A673 (cell line): ENCODE data around the gene FUT8. TPM values are rescaled to one million over a fixed set of nuclear protein-coding genes. Genes with fewer than 3 reads are reported as not detected.

Source experiments
- BruUV-seq: library from RNA; stranded (reverse); fragments of 400-500 nt; replicated peaks from 2 replicates; lab custom pipeline; 2021; lab: Mats Ljungman, UMichigan
- CTCF ChIA-PET: fragments of 300-600 bp; sonication (Branson Sonifier 250); formaldehyde crosslinking; loops from one replicate; lab custom pipeline; 2022; ENCODE audit warnings: antibody characterized with exemption; lab: Charles Lee
- POLR2A ChIA-PET: fragments of 300-600 bp; sonication (Branson Sonifier 250); formaldehyde crosslinking; loops from one replicate; lab custom pipeline; 2022; ENCODE audit warnings: antibody characterized with exemption; ENCODE audit not compliant: low non-redundant PET; lab: Charles Lee
- DNase-seq: peaks from one replicate; pipeline ENCODE4 v3.0.0-alpha.2; 2015; ENCODE audit warnings: low spot score
- H3K27ac ChIP-seq: fragments of 200-600 bp; sonication (generic); 2 replicates; pipeline ENCODE4 v1.5.1; 2016; ENCODE audit warnings: mixed run types, low read depth, mild to moderate bottlenecking, mixed read lengths, antibody characterized with exemption, low read length; ENCODE audit not compliant: poor library complexity, severe bottlenecking
- H3K27me3 ChIP-seq: fragments of 200-600 bp; sonication (generic); replicated peaks from 2 replicates; pipeline ENCODE4 v1.6.1; 2017; ENCODE audit warnings: mixed run types, low read depth, mild to moderate bottlenecking, mixed read lengths, antibody characterized with exemption, low read length; ENCODE audit not compliant: insufficient read depth, poor library complexity
- H3K36me3 ChIP-seq: fragments of 200-600 bp; sonication (generic); 2 replicates; pipeline ENCODE4 v1.6.1; 2016; ENCODE audit warnings: mixed run types, mild to moderate bottlenecking, mixed read lengths, antibody characterized with exemption, low read length; ENCODE audit not compliant: insufficient read depth, poor library complexity, severe bottlenecking
- H3K4me1 ChIP-seq: fragments of 200-600 bp; sonication (generic); 2 replicates; pipeline ENCODE4 v1.6.1; 2017; ENCODE audit warnings: mixed run types, mild to moderate bottlenecking, mixed read lengths, antibody characterized with exemption, low read length; ENCODE audit not compliant: insufficient read depth, poor library complexity, severe bottlenecking
- H3K4me3 ChIP-seq: fragments of 200-600 bp; sonication (generic); 2 replicates; pipeline ENCODE4 v1.5.1; 2016; ENCODE audit warnings: low read depth, mixed run types, mild to moderate bottlenecking, mixed read lengths, low read length; ENCODE audit not compliant: poor library complexity, severe bottlenecking
- H3K9me3 ChIP-seq: fragments of 200-600 bp; sonication (generic); 2 replicates; pipeline ENCODE4 v1.6.1; 2016; ENCODE audit warnings: mixed run types, low read depth, mild to moderate bottlenecking, mixed read lengths, antibody characterized with exemption, low read length; ENCODE audit not compliant: poor library complexity, severe bottlenecking
- EZH2 ChIP-seq: fragments of 200-600 bp; sonication (generic); IDR thresholded peaks from 2 replicates; pipeline ENCODE4 v1.6.1; 2017; ENCODE audit warnings: borderline replicate concordance, low read depth, mild to moderate bottlenecking, mixed read lengths, antibody characterized with exemption, low read length; ENCODE audit not compliant: poor library complexity, severe bottlenecking
- intact Hi-C: fragments of 100-400 bp; cut with micrococcal nuclease; formaldehyde crosslinking; loops from one replicate; pipeline ENCODE4 v1.10.0; 2022; ENCODE audit not compliant: unreplicated experiment
- total RNA-seq: library from RNA; stranded (reverse); gene quantifications from 2 replicates; pipeline ENCODE4 v1.2.3, GENCODE V29; 2021
- TF ChIP-seq, protein P1 (sequence below): fragments of 300-800, 200-600 bp; sonication (generic); conservative IDR thresholded peaks from 2 replicates; pipeline ENCODE4 v1.5.1; 2017; ENCODE audit warnings: low read depth, mild to moderate bottlenecking, antibody characterized with exemption, low read length, moderate library complexity, mixed read lengths

The FUT8 gene
- total RNA-seq, 1 experiment from 2014 or later = 11.0 TPM

DNA sequence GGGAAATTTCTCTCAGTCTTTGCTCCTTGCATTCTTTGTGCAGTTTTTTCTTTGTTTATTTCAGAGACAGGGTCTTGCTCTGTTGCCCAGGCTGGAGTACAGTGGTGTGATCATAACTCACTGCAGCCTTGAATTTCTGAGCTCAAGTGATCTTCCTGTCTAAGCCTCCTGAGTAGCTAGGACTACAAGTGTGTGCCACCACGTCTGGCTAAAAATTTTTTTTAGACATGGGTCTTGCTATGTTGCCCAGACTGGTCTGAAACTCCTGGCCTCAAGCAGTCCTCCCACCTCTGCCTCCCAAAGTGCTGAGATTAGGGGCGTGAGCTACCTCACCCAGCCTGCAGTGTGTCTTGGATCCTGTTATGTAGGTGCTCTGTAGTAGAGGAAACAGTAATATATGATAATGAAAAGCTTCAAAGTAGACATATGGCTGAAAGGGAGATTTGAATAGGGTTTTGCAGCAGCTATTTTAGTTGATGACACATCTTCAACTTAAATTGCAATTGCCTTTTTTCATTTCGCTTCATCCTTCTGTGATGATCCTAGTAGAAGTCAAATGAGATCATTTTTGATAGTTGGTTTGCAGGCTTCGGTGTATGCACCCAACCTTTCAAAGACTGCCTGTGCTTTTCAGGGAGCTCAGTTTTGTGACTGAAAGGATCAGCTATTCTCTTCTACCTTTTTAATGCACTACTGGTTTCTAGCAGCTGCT is 75.4 kb downstream of the FUT8 start:
- no peaks in the 10 kb centered on the region for H3K27me3 ChIP-seq
- no peaks in the 10 kb centered on the region for H3K36me3 ChIP-seq
- no peaks in the 10 kb centered on the region for H3K9me3 ChIP-seq
- CTCF ChIA-PET = no interaction called here
- POLR2A ChIA-PET = no interaction called here
- no TSS peak for BruUV-seq
- DNase-seq = no peak
- no peaks in the 10 kb centered on the region for H3K4me1 ChIP-seq
- intact Hi-C loops = no loop called here
- H3K4me3 ChIP-seq = no peak overlapping the region
- TF ChIP-seq, protein P1, sequence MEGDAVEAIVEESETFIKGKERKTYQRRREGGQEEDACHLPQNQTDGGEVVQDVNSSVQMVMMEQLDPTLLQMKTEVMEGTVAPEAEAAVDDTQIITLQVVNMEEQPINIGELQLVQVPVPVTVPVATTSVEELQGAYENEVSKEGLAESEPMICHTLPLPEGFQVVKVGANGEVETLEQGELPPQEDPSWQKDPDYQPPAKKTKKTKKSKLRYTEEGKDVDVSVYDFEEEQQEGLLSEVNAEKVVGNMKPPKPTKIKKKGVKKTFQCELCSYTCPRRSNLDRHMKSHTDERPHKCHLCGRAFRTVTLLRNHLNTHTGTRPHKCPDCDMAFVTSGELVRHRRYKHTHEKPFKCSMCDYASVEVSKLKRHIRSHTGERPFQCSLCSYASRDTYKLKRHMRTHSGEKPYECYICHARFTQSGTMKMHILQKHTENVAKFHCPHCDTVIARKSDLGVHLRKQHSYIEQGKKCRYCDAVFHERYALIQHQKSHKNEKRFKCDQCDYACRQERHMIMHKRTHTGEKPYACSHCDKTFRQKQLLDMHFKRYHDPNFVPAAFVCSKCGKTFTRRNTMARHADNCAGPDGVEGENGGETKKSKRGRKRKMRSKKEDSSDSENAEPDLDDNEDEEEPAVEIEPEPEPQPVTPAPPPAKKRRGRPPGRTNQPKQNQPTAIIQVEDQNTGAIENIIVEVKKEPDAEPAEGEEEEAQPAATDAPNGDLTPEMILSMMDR = no peak
- no peak for TF ChIP-seq EZH2
- no peak overlapping the region for H3K27ac ChIP-seq

- POLR2A ChIA-PET = no interaction called here
- TF ChIP-seq EZH2 = no peak
- TF ChIP-seq, protein P1 = no peak
- Histone ChIP-seq H3K4me1 (no peaks in the 10 kb centered on the region), H3K27ac (no peak overlapping the region), H3K9me3 (no peaks in the 10 kb centered on the region), H3K4me3 (no peak overlapping the region), H3K36me3 (no peaks in the 10 kb centered on the region), H3K27me3 (no peaks in the 10 kb centered on the region)
- intact Hi-C loops = no loop called here
- BruUV-seq = no TSS peak
- CTCF ChIA-PET = no interaction called here
- no peak for DNase-seq
Measured at GRCh38 chr14:65491274-65491673, 78.7 kb downstream of the FUT8 start.

- CTCF ChIA-PET = no interaction called here
Measured at GRCh38 chr14:65492266-65492665, 79.7 kb downstream of the FUT8 start.

More at GRCh38 chr14:65492266-65492665, 79.7 kb downstream of the FUT8 start:
- TF ChIP-seq, protein P1 = no peak
- TF ChIP-seq EZH2 = no peak
- Histone ChIP-seq H3K4me1 (no peaks in the 10 kb centered on the region), H3K27ac (no peak overlapping the region), H3K27me3 (no peaks in the 10 kb centered on the region), H3K36me3 (no peaks in the 10 kb centered on the region), H3K9me3 (no peaks in the 10 kb centered on the region), H3K4me3 (no peak overlapping the region)
- DNase-seq = no peak
- intact Hi-C loops = no loop called here
- POLR2A ChIA-PET = no interaction called here
- no TSS peak for BruUV-seq
